ENCODE results near the gene PACRG.

PACRG gene

GRCh38 chr6:162697872-162698403 lies 29.8 kb upstream of the PACRG start:
- no peak overlapping the region for H3K23ac ChIP-seq (ENCODE audit: low read length)
- H3K36me3 ChIP-seq (ENCODE audit: control insufficient read depth, insufficient read depth, low read length) = no peaks in the 10 kb centered on the region
- no peak overlapping the region for H2BK120ac ChIP-seq (ENCODE audit: low read depth, low read length)
- no peak overlapping the region for H3K4me2 ChIP-seq (ENCODE audit: low read length)
- no peak overlapping the region for H3K4me3 ChIP-seq (ENCODE audit: low read length)
- no peak overlapping the region for H2BK5ac ChIP-seq (ENCODE audit: low read length)
- no peaks in the 10 kb centered on the region for H3K79me2 ChIP-seq (ENCODE audit: control insufficient read depth, insufficient read depth, low read length)
- no CpG with 5 or more reads among the region's 1 CpG for WGBS (ENCODE audit: extremely low coverage, insufficient coverage, low lambda C conversion rate)
- H2AK5ac ChIP-seq (ENCODE audit: low read length) = no peak overlapping the region
- H4K5ac ChIP-seq (ENCODE audit: low read length) = no peak overlapping the region
- H4K8ac ChIP-seq (ENCODE audit: low read depth, low read length) = no peak overlapping the region
- H3K9ac ChIP-seq (ENCODE audit: low read length) = no peak overlapping the region
- H3K79me1 ChIP-seq (ENCODE audit: low read length) = no peaks in the 10 kb centered on the region
- no peak overlapping the region for H3K27ac ChIP-seq (ENCODE audit: low read depth, low read length)
- H3K4ac ChIP-seq (ENCODE audit: low read depth, low read length) = no peak overlapping the region
- no peaks in the 10 kb centered on the region for H3K4me1 ChIP-seq (ENCODE audit: control insufficient read depth, low read depth, low read length)
- no peak overlapping the region for H3K56ac ChIP-seq (ENCODE audit: low read length)
- H3K18ac ChIP-seq (ENCODE audit: low read length) = no peak overlapping the region
- H2BK15ac ChIP-seq (replicated peaks; ENCODE audit: low read depth) = no peak overlapping the region
- no peaks in the 10 kb centered on the region for H3K27me3 ChIP-seq (ENCODE audit: insufficient read depth, low read length, poor library complexity)
- no peak for DNase-seq

GRCh38 chr6:162698440-162698839 lies 29.3 kb upstream of the PACRG start:
- Histone ChIP-seq H3K4me3 (ENCODE audit: low read length) (no peak overlapping the region), H4K5ac (ENCODE audit: low read length) (no peak overlapping the region), H3K36me3 (ENCODE audit: control insufficient read depth, insufficient read depth, low read length) (no peaks in the 10 kb centered on the region), H3K4me2 (ENCODE audit: low read length) (no peak overlapping the region), H3K4ac (ENCODE audit: low read depth, low read length) (no peak overlapping the region), H3K27ac (ENCODE audit: low read depth, low read length) (no peak overlapping the region), H2AK5ac (ENCODE audit: low read length) (no peak overlapping the region), H3K56ac (ENCODE audit: low read length) (no peak overlapping the region), H3K27me3 (ENCODE audit: insufficient read depth, low read length, poor library complexity) (no peaks in the 10 kb centered on the region), H3K9ac (ENCODE audit: low read length) (no peak overlapping the region), H4K8ac (ENCODE audit: low read depth, low read length) (no peak overlapping the region), H3K79me1 (ENCODE audit: low read length) (no peaks in the 10 kb centered on the region), H2BK15ac (replicated peaks; ENCODE audit: low read depth) (no peak overlapping the region), H3K23ac (ENCODE audit: low read length) (no peak overlapping the region), H2BK5ac (ENCODE audit: low read length) (no peak overlapping the region), H3K79me2 (ENCODE audit: control insufficient read depth, insufficient read depth, low read length) (no peaks in the 10 kb centered on the region), H2BK120ac (ENCODE audit: low read depth, low read length) (no peak overlapping the region), H3K4me1 (ENCODE audit: control insufficient read depth, low read depth, low read length) (no peaks in the 10 kb centered on the region), H3K18ac (ENCODE audit: low read length) (no peak overlapping the region)
- no peak for DNase-seq

- H3K4me1 ChIP-seq (ENCODE audit: control insufficient read depth, low read depth, low read length) = no peaks in the 10 kb centered on the region
- WGBS (ENCODE audit: extremely low coverage, insufficient coverage, low lambda C conversion rate) = no CpG with 5 or more reads among the region's 2 CpGs
- no peak overlapping the region for H4K5ac ChIP-seq (ENCODE audit: low read length)
- H2BK5ac ChIP-seq (ENCODE audit: low read length) = no peak overlapping the region
- H3K4me3 ChIP-seq (ENCODE audit: low read length) = no peak overlapping the region
- no peak overlapping the region for H2BK15ac ChIP-seq (replicated peaks; ENCODE audit: low read depth)
- H4K8ac ChIP-seq (ENCODE audit: low read depth, low read length) = no peak overlapping the region
- no peaks in the 10 kb centered on the region for H3K79me2 ChIP-seq (ENCODE audit: control insufficient read depth, insufficient read depth, low read length)
- H3K79me1 ChIP-seq (ENCODE audit: low read length) = no peaks in the 10 kb centered on the region
- no peak overlapping the region for H2BK120ac ChIP-seq (ENCODE audit: low read depth, low read length)
- no peak overlapping the region for H3K4ac ChIP-seq (ENCODE audit: low read depth, low read length)
- H3K18ac ChIP-seq (ENCODE audit: low read length) = no peak overlapping the region
- no peak for DNase-seq
- H3K9ac ChIP-seq (ENCODE audit: low read length) = no peak overlapping the region
- no peak overlapping the region for H2AK5ac ChIP-seq (ENCODE audit: low read length)
- no peaks in the 10 kb centered on the region for H3K27me3 ChIP-seq (ENCODE audit: insufficient read depth, low read length, poor library complexity)
- H3K23ac ChIP-seq (ENCODE audit: low read length) = no peak overlapping the region
- no peak overlapping the region for H3K4me2 ChIP-seq (ENCODE audit: low read length)
- no peak overlapping the region for H3K27ac ChIP-seq (ENCODE audit: low read depth, low read length)
- H3K36me3 ChIP-seq (ENCODE audit: control insufficient read depth, insufficient read depth, low read length) = no peaks in the 10 kb centered on the region
- no peak overlapping the region for H3K56ac ChIP-seq (ENCODE audit: low read length)
Observed at GRCh38 chr6:162699961-162700360, 27.8 kb upstream of the PACRG start.

GRCh38 chr6:162700966-162701365 lies 26.8 kb upstream of the PACRG start:
- Histone ChIP-seq H2BK120ac (ENCODE audit: low read depth, low read length) (no peak overlapping the region), H2BK15ac (replicated peaks; ENCODE audit: low read depth) (no peak overlapping the region), H3K9ac (ENCODE audit: low read length) (no peak overlapping the region), H3K4me2 (ENCODE audit: low read length) (no peak overlapping the region), H3K4me1 (ENCODE audit: control insufficient read depth, low read depth, low read length) (no peaks in the 10 kb centered on the region), H3K4ac (ENCODE audit: low read depth, low read length) (no peak overlapping the region), H3K4me3 (ENCODE audit: low read length) (no peak overlapping the region), H3K18ac (ENCODE audit: low read length) (no peak overlapping the region), H3K27me3 (ENCODE audit: insufficient read depth, low read length, poor library complexity) (no peaks in the 10 kb centered on the region), H2AK5ac (ENCODE audit: low read length) (no peak overlapping the region), H3K27ac (ENCODE audit: low read depth, low read length) (no peak overlapping the region), H4K5ac (ENCODE audit: low read length) (no peak overlapping the region), H3K56ac (ENCODE audit: low read length) (no peak overlapping the region), H3K79me1 (ENCODE audit: low read length) (no peaks in the 10 kb centered on the region), H3K79me2 (ENCODE audit: control insufficient read depth, insufficient read depth, low read length) (no peaks in the 10 kb centered on the region), H3K36me3 (ENCODE audit: control insufficient read depth, insufficient read depth, low read length) (no peaks in the 10 kb centered on the region), H2BK5ac (ENCODE audit: low read length) (no peak overlapping the region), H4K8ac (ENCODE audit: low read depth, low read length) (no peak overlapping the region), H3K23ac (ENCODE audit: low read length) (no peak overlapping the region)
- DNase-seq = no peak
- WGBS (ENCODE audit: extremely low coverage, insufficient coverage, low lambda C conversion rate) = no CpG with 5 or more reads among the region's 3 CpGs

- Histone ChIP-seq H3K27me3 (ENCODE audit: insufficient read depth, low read length, poor library complexity) (no peaks in the 10 kb centered on the region), H3K9ac (ENCODE audit: low read length) (no peak overlapping the region), H3K4me1 (ENCODE audit: control insufficient read depth, low read depth, low read length) (no peaks in the 10 kb centered on the region), H3K79me1 (ENCODE audit: low read length) (no peaks in the 10 kb centered on the region), H3K27ac (ENCODE audit: low read depth, low read length) (no peak overlapping the region), H2BK120ac (ENCODE audit: low read depth, low read length) (no peak overlapping the region), H3K4me3 (ENCODE audit: low read length) (no peak overlapping the region), H3K4me2 (ENCODE audit: low read length) (no peak overlapping the region), H2BK5ac (ENCODE audit: low read length) (no peak overlapping the region), H3K56ac (ENCODE audit: low read length) (no peak overlapping the region), H3K18ac (ENCODE audit: low read length) (no peak overlapping the region), H3K79me2 (ENCODE audit: control insufficient read depth, insufficient read depth, low read length) (no peaks in the 10 kb centered on the region), H4K8ac (ENCODE audit: low read depth, low read length) (no peak overlapping the region), H3K4ac (ENCODE audit: low read depth, low read length) (no peak overlapping the region), H2BK15ac (replicated peaks; ENCODE audit: low read depth) (no peak overlapping the region), H3K36me3 (ENCODE audit: control insufficient read depth, insufficient read depth, low read length) (no peaks in the 10 kb centered on the region), H2AK5ac (ENCODE audit: low read length) (no peak overlapping the region), H4K5ac (ENCODE audit: low read length) (no peak overlapping the region), H3K23ac (ENCODE audit: low read length) (no peak overlapping the region)
- WGBS (ENCODE audit: extremely low coverage, insufficient coverage, low lambda C conversion rate) = no CpG with 5 or more reads among the region's 1 CpG
- DNase-seq = no peak
Observed at GRCh38 chr6:162701551-162701950, 26.2 kb upstream of the PACRG start.

GRCh38 chr6:162702446-162702845 lies 25.3 kb upstream of the PACRG start:
- Histone ChIP-seq H3K9ac (ENCODE audit: low read length) (no peak overlapping the region), H3K18ac (ENCODE audit: low read length) (no peak overlapping the region), H3K79me1 (ENCODE audit: low read length) (no peaks in the 10 kb centered on the region), H3K23ac (ENCODE audit: low read length) (no peak overlapping the region), H3K56ac (ENCODE audit: low read length) (no peak overlapping the region), H4K5ac (ENCODE audit: low read length) (no peak overlapping the region), H3K27ac (ENCODE audit: low read depth, low read length) (no peak overlapping the region), H3K79me2 (ENCODE audit: control insufficient read depth, insufficient read depth, low read length) (no peaks in the 10 kb centered on the region), H3K4me3 (ENCODE audit: low read length) (no peak overlapping the region), H2BK15ac (replicated peaks; ENCODE audit: low read depth) (no peak overlapping the region), H3K4ac (ENCODE audit: low read depth, low read length) (no peak overlapping the region), H4K8ac (ENCODE audit: low read depth, low read length) (no peak overlapping the region), H3K4me1 (ENCODE audit: control insufficient read depth, low read depth, low read length) (no peaks in the 10 kb centered on the region), H3K27me3 (ENCODE audit: insufficient read depth, low read length, poor library complexity) (no peaks in the 10 kb centered on the region), H3K4me2 (ENCODE audit: low read length) (no peak overlapping the region), H2BK5ac (ENCODE audit: low read length) (no peak overlapping the region), H3K36me3 (ENCODE audit: control insufficient read depth, insufficient read depth, low read length) (no peaks in the 10 kb centered on the region), H2AK5ac (ENCODE audit: low read length) (no peak overlapping the region), H2BK120ac (ENCODE audit: low read depth, low read length) (no peak overlapping the region)
- no peak for DNase-seq
- no CpG with 5 or more reads among the region's 2 CpGs for WGBS (ENCODE audit: extremely low coverage, insufficient coverage, low lambda C conversion rate)

Measured in mesendoderm (in vitro differentiated cells).